GM11168 (cell line): ENCODE measurements around the gene TSEN15.

Experiments
- in situ Hi-C: fragments of 300-500 bp; cut with MboI; formaldehyde crosslinking; loops from one replicate; pipeline ENCODE4 v1.12.0; 2022; ENCODE audit warnings: low sequenced_read_pairs; ENCODE audit not compliant: unreplicated experiment

Gene TSEN15

DNA sequence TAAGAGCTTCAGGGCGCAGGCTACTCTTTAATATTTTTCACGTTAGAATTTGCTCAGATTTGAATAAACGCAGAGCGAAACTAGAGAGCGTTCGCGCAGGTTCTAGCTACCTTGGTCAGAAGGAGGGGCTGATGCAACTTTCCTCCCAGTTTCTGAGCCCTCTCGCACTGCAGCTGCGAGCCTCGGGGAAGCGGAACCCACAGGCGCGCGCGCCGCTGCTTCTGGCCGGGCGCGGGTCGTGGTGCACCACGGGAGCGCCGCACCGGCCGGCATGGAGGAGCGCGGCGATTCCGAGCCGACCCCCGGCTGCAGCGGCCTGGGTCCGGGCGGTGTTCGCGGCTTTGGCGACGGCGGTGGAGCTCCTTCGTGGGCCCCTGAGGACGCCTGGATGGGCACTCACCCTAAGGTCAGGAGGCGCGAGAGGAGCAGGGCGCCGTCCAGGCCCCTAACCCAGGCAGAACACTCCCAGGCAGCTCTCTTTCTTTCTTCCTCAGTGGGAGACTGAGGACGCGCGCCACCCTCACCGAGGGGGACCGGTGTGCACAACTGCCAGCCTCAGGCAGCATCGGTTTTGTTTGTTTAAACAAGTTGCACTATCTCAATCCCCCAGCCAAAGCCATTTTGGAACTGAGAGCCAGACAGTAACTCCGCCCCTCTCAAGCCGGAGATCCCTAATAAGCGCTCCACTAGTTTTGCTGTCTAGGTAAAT is at the start of gene TSEN15:
Gene TSEN15 (plus strand): TSS at position 246 of the 709 bp plus-strand sequence. CDS start 26 bp downstream, at position 272.
- in situ Hi-C loops, result no loop called here

DNA sequence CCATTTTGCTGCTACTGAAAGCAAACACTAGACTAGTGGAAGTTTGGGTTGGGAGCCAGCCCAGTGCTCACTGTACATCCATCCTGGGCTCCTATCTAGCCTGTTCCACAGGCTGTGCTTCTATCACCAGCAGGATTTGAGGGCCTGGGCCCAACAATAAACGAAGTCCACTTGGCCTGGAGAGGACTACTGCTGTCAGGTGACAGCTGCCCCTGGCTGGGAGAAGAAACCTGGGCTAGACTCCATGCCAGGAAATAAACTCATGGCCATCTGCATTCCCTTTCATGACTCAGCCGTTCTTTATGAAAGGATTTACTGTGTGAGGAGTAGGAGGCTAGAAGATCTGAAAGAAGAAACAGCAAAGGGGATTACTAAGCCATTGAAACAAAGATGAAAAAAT is 49.5 kb upstream of the TSEN15 start:
- in situ Hi-C loops, result no loop called here

DNA sequence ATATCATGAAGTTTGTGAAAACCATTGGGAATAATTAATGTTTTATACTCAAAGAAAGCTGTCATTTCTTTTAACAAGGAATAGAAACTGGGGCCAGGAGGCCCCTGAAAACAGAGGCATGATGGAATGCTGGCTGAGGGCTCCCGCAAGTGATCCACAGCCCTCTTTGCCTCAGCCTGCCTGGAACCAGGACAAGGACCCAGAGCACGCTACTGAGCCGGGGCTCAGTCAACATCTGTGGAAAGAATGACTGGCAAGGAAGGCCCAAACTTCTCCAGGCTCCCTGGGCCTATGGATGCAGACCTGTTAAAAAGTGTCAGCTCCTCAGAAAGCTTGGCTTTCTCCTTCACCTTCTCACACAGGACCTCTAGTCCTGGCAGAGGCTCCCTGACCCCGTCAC is 46.6 kb upstream of the TSEN15 start:
- in situ Hi-C loops, result no loop called here

DNA sequence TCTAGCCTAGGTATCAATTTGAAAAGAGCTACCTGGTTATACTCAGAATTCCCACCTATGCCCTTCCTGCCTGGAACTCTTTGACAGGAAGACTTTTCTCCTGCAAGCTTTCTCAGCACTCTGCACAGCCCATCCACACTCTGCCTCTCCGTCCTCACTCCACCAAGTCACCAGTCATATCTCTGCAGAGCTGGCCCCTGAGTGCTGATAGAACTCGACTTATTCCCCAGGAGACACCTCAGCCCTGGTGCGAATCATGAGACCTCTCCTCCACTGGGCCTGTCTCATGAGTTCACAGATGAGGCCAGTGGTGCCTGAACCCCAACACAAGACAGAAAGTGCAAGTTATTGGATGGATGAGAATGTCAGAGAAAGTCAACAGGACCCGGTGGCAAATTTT is 46.0 kb upstream of the TSEN15 start:
- in situ Hi-C loops, result no loop called here

DNA sequence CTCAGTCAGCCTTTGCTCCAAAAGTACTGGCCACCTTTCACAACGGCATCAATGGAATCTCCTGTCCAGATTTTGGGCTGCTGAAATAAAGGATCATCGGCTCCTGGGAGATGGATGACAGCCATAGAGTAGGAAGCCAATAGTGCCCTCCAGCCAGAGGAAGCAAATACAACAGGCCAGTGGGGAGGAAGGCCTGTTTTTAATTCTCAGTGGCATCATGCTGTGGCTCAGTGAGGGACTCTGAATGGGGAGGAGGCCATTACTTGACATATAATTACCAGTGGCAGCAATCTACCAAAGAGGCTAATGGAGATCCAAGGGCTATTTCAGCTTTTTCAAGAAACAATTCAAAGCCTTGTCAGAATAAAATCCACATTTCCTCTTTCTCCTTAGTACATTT is 40.7 kb upstream of the TSEN15 start:
- in situ Hi-C loops, result no loop called here

DNA sequence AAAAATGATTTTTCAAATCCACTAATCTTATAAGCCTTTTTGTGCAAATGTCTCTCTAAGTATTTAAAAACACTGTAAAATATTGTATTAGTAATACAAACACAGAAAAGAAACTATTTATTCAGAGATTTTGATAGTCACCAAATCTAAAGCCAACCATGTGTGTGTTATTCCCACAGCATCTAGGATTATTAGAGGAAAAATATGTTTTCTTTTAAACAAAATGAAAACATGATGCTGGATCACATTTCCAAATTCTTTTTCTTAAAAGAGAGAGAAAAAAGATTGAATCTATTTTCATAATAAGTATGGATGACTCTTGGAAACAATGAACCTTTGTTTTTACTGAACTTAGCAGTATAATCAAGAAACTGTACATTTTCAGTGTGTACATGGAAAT is 39.3 kb upstream of the TSEN15 start:
- in situ Hi-C loops, result no loop called here

DNA sequence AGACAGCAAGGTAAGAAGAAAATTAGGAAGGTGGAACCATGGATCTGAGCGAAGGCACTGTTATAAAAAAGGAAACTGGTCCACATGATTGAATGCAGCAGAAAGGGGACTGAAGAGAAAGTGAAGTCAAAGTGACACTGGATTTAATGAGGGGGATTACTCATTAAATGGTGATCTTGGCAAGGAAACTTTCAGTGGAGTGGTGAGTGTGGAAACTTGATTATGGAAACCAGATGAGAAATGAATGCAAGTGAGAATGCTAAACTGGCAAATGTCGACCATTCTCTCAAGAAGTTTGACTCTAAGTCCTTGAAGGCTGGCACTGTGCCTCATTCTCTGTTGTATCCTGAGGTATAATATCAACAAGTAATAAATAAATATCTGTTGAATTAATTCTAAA is 37.3 kb upstream of the TSEN15 start:
- in situ Hi-C loops, result no loop called here

DNA sequence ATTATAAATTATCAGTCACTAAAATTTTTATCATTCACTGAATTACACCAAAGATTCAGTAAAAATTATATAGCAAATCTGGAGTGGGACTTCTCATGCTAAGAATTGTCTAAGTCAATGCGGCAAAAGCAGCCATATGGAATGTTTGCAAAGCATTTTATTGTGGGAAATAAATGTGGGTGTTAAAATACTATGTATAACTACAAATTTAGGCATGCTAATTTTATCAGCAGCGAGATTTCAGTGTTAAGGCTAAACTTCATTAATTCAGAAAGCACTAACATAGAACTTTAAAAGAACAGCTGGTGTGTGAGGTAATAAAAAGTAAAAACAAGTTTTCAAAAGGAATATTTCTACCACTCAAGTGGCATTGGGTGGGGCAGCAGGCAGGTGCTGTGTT is 35.4 kb upstream of the TSEN15 start:
- in situ Hi-C loops, result no loop called here

DNA sequence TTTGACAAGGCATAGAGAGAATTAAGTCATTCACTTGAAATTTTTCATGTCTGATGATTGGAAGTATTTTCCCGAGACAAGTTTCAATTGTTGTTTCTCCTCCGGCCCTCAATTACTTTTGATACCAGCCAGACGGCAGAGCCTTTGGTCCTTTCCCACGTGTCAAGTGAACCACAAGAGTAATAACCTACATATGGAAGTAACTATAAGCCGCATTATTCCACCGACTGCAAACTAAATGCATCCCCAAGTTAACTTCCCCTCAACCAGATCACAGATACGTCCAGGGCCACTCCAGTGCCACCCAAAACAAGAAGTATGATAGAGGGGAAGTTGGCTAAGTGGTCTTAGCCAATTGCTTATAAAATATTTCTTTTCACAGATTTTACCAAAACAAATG is 34.2 kb upstream of the TSEN15 start:
- in situ Hi-C loops, result no loop called here

DNA sequence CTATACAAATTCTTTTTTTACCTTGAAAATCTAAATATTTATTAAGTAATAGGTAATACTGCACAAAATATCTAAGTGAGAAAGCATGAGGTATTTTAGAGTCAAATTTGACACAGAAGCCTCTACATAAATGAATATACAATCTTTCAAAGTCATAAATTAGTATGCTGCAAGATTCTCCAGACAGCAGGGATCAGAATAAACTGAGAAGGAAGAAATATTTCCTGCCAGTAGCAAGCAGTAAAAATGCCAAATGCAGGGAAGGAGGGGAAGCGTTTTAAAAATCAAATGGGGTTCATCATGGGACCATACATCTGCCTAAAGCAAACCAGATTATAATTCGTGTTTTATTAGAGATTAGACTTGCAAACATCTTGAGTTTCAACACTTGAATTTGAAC is 32.9 kb upstream of the TSEN15 start:
- in situ Hi-C loops, result no loop called here

DNA sequence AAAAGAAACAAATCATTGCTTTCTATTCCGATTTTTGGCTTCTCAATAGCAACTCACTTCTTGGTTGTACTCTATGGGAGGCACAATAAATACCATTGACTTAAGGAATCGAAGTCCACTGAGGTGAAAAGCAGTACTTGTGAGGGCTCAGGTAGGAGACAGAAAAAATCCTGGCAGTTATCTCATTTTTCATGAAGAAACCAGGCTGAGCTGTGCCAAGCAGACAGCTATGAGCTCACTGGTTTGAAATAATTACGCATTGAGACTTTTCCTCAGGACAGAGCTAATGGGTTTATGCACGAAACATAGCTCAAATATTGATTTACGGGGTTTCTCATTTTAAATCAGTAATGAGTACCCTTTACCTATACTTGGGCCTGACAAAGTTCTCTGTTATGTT is 32.5 kb upstream of the TSEN15 start:
- in situ Hi-C loops, result no loop called here

DNA sequence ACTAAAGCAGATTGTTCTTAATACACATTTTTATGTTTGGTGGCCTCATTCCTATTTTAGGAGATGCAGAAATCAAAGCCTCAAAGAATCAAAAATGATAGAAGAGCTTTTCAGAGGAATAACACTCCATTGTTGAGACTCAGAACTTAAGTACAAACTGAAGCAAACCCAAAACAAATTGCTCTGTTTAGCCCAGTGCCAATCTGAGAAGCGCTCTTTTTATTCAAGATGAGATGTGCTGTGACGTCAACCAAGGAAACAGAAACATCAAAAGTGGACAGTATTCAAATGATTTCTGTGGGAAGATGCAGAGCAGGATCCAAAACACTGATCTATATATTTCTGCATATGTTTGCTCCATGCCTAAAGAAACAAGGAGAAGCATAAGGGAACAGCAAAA is 32.0 kb upstream of the TSEN15 start:
- in situ Hi-C loops, result no loop called here

DNA sequence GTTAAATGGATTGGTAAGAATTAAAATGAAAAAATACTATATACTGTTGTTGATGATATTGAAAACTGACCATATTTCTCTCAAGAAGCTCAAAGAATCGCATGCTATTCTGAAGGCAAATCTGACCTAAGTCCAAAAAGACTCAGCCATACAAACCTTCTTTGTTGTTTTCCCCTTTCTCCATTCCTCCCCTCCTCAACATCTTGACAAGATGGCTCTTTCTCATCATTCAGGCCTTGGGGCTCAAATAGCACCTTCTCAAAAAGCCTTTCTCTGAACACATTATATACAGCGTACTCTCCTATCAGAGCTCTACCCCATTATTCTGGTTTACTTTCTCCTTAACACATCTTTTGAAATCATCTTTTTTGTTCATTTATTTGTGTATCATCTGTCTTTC is 31.2 kb upstream of the TSEN15 start:
- in situ Hi-C loops, result no loop called here

DNA sequence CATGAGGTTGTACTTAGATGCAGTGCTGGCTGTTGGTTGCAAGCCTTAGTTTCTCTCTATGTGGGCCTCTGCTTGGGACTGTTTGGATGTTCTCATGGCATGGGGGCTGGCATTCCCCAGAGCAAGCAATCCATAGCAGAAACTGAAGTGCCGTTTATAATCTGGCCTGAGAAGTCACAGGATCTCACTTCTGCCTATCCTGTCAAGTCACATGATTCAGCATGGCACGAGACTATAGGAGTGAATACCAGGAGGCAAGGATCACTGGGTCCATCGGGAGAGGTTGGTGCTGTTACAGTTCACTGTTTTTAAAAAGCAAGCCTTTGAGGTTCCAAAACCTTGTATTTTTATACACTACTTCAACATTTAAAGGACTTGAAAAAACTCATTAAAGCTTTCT is 30.7 kb upstream of the TSEN15 start:
- in situ Hi-C loops, result no loop called here

DNA sequence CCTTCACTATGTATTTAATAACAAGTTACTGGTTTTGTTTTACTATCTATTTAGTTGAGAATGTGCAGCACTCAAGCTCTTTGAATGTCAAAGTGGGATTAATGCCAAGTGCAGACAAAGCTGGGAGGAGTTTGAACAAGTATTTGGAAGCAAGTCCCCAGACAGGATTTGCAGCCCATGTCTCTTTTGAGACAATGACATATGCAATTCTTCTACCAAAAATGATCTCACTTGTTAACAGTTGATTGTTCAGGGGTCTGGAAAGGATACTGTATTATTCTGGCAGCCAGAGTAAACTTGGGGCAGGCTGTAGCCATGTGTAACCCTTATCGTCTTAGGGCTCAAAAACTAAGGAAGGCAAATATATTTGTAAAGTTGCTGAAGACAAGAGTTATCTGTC is 29.8 kb upstream of the TSEN15 start:
- in situ Hi-C loops, result no loop called here

DNA sequence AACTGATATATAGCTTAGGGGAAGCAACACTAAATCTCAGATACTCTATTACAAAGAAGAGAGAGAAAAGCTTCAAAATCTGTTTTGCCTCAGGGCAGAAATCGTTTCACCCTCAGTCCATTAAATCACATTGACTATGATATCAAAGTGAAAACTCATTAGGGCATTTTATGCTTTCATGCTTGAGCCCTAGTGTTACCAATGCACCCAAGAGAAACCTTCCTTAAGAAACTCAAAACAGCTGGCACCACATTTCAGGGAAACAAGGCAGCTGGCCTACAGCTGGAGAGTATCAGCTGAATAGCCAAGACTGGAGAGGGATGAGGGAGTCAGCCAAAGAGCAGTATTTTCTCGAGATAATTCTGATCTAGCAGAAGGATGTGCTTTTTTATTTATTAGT is 28.9 kb upstream of the TSEN15 start:
- in situ Hi-C loops, result no loop called here

DNA sequence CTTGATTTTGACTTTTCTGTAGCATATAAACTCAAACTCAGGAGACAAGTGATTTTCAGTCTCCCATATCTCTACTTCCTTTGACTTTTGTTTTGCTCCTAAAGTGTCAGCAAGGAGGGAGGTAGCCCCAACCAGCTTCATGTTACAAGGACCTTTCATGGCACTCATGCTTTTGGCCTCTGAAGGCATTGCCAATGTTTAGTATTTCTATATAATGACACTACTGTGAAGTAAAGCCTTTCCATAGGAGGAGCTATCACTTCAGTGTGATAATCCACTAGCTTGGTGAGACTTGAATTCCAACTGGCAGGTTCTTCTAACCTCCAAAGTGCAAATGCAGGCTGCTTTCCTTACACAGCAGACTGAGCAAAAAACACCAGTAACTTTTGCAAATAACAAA is 28.4 kb upstream of the TSEN15 start:
- in situ Hi-C loops, result no loop called here

DNA sequence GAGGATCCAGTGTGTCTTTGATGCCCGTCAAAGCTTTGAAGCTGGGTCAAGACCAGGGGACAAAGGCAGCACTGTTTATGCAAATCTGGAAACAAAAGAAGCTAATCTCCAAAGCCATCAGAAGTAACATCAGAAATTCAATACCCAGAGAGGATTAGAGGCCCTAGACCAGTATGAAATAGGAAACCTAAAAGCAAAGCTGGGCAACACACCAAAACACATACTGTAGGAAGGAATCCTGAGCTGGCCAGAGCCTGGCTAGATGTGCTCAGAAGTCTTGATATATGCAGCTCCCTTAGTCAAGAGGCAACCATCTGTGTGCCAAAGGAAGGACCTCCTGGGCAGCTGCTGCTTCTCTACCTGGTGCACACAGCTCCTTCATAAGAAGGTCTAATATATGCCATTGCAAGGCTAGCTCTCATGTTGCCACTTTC is 26.3 kb upstream of the TSEN15 start:
- in situ Hi-C loops, result no loop called here

DNA sequence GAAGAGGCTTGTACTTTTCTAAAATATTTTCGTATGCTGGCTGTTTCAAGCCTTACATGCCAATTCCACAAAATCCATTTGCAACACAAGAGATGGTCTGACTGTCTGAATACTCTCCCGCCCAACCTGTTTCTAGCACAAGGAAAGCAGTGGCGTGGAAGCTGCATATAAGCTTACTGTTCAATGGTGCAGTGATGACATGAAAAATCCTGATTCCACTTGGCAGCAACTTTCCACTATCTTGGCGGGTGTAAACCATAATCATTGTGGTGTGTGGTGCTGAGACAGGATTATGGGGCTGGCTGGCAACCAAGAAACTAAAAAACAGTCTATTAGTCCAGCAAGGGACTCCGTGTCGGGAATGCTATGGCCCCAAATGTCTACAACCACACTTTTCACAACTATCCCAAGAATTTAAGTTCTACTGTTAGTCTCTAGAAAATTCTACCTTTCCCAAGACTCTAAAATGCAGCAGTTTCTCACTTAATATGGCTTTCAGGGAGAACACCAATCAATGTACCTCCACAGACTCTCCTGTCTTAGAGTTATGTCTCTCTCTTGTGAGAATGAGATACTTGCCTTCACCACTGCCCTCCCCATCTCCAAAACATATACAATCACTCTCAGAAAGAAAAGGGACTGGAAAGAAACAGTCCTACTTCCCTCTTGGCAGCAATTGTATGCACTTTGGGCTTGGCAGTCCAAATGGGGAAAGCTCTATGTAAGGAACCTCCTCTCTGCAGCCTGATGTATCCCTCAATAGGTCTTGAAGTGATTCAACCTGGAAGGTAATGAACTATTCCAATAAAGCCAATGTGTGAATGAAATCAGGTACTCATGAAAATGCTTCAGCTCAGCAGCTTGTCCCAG is 23.5 kb upstream of the TSEN15 start:
- in situ Hi-C loops, result no loop called here

DNA sequence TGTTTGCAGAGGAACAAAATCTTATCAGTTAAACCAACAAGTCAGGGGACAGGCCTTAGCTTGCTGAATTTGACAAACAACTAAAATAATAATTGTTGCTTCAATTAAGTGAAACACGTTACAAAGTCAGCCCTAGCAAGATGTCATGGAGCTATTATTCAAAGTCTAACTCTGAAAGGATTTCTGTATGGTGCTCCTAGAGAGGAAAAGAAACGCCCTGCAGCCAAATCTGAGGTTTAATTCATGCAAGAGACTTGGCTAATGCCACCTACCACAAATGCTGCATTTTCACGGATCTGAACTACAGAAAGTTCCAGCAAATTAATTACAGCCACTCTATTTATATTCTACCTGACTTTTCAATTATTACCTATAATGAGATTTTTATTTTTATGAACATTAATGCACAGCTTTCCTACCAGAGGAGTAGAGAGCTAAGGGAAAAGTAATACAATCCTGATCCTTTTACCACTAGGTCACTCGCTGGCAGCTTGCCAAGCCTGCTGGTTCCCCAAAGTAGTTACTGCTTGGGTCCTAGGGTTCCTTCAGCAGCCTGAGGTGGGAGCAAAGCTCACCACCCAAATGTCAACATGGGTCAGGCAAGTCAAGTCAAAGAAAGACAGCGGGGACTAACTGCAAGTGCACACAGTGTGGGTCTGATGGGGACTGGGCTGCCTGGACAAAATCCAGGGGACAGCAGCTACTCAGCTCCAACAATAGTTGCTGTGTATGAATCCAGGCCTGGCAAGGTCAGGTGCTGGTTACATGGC is 22.5 kb upstream of the TSEN15 start:
- in situ Hi-C loops, result no loop called here
